ENCODE measurements around the gene SUPT4H1. TPM values are rescaled to one million over a fixed set of nuclear protein-coding genes. Genes with fewer than 3 reads are reported as not detected.
"Not testable (repeated sequence)": the region's sequence is repeated elsewhere in the genome, so short reads cannot be mapped to it uniquely, and the experiment has no call there.

Gene SUPT4H1
- total and polyA plus RNA-seq, 2 experiments from 2014 or later: 82.2 to 83.7 TPM

- TF ChIP-seq, protein P1, sequence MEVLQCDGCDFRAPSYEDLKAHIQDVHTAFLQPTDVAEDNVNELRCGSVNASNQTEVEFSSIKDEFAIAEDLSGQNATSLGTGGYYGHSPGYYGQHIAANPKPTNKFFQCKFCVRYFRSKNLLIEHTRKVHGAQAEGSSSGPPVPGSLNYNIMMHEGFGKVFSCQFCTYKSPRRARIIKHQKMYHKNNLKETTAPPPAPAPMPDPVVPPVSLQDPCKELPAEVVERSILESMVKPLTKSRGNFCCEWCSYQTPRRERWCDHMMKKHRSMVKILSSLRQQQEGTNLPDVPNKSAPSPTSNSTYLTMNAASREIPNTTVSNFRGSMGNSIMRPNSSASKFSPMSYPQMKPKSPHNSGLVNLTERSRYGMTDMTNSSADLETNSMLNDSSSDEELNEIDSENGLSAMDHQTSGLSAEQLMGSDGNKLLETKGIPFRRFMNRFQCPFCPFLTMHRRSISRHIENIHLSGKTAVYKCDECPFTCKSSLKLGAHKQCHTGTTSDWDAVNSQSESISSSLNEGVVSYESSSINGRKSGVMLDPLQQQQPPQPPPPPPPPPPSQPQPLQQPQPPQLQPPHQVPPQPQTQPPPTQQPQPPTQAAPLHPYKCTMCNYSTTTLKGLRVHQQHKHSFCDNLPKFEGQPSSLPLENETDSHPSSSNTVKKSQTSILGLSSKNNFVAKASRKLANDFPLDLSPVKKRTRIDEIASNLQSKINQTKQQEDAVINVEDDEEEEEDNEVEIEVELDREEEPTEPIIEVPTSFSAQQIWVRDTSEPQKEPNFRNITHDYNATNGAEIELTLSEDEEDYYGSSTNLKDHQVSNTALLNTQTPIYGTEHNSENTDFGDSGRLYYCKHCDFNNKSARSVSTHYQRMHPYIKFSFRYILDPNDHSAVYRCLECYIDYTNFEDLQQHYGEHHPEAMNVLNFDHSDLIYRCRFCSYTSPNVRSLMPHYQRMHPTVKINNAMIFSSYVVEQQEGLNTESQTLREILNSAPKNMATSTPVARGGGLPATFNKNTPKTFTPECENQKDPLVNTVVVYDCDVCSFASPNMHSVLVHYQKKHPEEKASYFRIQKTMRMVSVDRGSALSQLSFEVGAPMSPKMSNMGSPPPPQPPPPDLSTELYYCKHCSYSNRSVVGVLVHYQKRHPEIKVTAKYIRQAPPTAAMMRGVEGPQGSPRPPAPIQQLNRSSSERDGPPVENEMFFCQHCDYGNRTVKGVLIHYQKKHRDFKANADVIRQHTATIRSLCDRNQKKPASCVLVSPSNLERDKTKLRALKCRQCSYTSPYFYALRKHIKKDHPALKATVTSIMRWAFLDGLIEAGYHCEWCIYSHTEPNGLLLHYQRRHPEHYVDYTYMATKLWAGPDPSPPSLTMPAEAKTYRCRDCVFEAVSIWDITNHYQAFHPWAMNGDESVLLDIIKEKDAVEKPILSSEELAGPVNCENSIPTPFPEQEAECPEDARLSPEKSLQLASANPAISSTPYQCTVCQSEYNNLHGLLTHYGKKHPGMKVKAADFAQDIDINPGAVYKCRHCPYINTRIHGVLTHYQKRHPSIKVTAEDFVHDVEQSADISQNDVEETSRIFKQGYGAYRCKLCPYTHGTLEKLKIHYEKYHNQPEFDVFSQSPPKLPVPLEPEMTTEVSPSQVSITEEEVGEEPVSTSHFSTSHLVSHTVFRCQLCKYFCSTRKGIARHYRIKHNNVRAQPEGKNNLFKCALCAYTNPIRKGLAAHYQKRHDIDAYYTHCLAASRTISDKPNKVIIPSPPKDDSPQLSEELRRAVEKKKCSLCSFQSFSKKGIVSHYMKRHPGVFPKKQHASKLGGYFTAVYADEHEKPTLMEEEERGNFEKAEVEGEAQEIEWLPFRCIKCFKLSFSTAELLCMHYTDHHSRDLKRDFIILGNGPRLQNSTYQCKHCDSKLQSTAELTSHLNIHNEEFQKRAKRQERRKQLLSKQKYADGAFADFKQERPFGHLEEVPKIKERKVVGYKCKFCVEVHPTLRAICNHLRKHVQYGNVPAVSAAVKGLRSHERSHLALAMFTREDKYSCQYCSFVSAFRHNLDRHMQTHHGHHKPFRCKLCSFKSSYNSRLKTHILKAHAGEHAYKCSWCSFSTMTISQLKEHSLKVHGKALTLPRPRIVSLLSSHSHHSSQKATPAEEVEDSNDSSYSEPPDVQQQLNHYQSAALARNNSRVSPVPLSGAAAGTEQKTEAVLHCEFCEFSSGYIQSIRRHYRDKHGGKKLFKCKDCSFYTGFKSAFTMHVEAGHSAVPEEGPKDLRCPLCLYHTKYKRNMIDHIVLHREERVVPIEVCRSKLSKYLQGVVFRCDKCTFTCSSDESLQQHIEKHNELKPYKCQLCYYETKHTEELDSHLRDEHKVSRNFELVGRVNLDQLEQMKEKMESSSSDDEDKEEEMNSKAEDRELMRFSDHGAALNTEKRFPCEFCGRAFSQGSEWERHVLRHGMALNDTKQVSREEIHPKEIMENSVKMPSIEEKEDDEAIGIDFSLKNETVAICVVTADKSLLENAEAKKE (CRISPR knock-in tag; IDR thresholded peaks at IDR 0.05): no peak
- TF ChIP-seq ETS1 (IDR thresholded peaks at IDR 0.05) (no peak), JUNB (IDR thresholded peaks at IDR 0.05; ENCODE audit: unreplicated experiment) (no peak)
These were observed 10.0 kb downstream of the SUPT4H1 start (continued) for GRCh38 chr17:58341861-58342475.

GRCh38 chr17:58341136-58341860 is 10.7 kb downstream of the SUPT4H1 start:
- not testable (repeated sequence) for H3K4me3 ChIP-seq; H3K4me3 Mint-ChIP-seq; H3F3A ChIP-seq (replicated peaks; ENCODE audit: low read depth); H3K9me3 Mint-ChIP-seq; H3K9me2 ChIP-seq (ENCODE audit: insufficient read depth); ATAC-seq; H2AFZ ChIP-seq; H3K79me2 ChIP-seq (replicated peaks; ENCODE audit: insufficient read depth); H3K36me3 ChIP-seq (ENCODE audit: insufficient read depth); H3K4me2 ChIP-seq; H3K27me3 ChIP-seq (ENCODE audit: insufficient read depth); H4K20me1 ChIP-seq (replicated peaks; ENCODE audit: insufficient read depth); H3K27ac Mint-ChIP-seq; H3K27ac ChIP-seq (ENCODE audit: low read depth); DNase-seq (ENCODE audit: low spot score)
- H3K36me3 Mint-ChIP-seq (ENCODE audit: low read depth): peaks cover 21% of the 10 kb centered on the region
- peaks cover 34% of the 10 kb centered on the region for H3K4me1 Mint-ChIP-seq
- peaks cover 19% of the 10 kb centered on the region for H3K27me3 Mint-ChIP-seq (ENCODE audit: insufficient read depth, low read depth, poor library complexity)
- peaks cover 25% of the 10 kb centered on the region for H3K4me1 ChIP-seq (ENCODE audit: insufficient read depth)
